GM21786 (cell line): ENCODE data around the gene ANKS1B.
"Not testable (repeated sequence)": the region's sequence is repeated elsewhere in the genome, so short reads cannot be mapped to it uniquely, and the experiment has no call there.

ENCODE experiments used
- ATAC-seq: cut with Tn5 transposase; IDR thresholded peaks from one replicate; pipeline ENCODE4 v1.9.1; 2021; ENCODE audit not compliant: unreplicated experiment

The ANKS1B gene

DNA sequence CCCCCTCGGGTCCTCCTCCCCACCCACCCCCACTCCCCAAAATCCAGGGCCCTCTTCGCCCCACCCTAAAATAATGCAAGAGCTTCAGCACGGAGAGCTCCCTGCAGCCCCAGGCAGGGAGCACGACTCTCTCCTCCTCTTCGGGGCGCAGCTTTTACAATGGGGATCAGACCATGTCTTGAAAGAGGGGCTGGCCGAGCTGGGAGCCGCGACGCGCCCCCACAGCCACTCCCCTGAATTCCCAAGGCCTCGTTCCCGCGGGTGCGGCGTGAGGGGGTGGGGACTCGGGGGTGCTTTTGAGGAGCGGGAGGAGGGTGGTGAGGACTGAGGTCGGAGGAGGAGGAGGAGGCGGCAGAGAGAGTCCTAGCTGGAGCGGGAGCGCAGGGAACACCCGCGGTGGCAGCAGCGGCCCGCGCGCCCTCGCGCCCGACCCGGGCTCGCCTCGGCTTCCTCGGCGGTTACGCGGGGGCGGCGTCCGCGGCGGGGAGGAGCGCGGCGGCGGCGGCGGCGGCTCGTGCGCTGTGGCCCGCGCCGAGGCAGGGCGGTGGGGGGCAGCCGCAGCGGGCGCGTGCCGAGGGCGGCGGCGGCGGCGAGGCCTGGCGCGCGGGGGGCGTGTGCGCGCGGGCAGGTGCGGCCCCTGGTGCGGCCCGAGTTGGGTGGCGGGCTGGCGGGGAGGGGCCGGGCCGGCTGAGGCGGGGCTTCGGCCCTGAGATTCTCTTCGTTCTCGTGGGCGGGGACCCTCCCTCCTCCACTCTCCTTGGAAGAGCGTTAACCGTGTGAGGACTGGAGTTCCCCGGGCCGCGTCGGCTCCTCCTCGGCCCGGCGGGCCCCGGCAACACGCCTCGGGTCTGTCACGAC lies at the start of gene ANKS1B:
Gene ANKS1B, minus strand, starts transcription at position 666 of the 858 bp plus-strand sequence. CDS start 699 bp downstream, outside the sequence.
- peak; percentile 52 for ATAC-seq

DNA sequence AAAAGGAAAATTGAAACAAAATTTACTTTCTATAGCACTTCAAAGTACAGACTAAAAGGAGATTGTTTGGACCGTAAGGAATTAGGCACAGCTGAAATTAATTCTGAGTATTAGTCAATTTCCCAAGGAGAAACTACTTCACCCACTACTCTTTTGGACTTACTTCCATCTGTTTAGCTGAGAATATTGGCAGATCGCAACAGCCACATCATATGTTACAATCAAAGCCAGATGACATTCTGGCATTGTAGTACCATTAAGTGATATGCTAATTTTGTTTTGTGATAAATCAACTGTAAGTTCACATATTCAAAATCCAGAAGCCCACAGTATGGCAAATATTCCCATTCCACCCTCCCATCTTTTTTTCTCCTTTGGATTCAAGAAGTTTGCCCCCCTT lies 47.1 kb upstream of the ANKS1B start:
- ATAC-seq: no peak

DNA sequence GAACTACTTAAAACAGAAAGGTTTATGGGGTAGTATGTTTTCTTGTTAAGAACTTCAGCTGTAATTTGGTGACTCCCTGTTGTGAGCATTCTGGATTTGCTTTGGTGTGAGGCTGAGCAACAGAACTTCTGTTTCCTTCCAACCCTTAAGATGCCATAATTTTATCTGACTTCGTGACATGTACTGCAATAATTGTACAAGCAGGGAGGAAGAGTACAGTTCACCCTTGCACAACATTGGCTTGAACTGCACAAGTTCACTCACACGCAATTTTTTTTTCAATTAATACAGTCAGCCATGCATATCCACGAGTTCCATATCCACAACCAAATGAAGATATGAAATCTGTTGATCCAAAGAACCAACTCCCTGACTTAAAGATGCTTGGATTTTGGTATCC lies 42.9 kb upstream of the ANKS1B start:
- no peak for ATAC-seq

DNA sequence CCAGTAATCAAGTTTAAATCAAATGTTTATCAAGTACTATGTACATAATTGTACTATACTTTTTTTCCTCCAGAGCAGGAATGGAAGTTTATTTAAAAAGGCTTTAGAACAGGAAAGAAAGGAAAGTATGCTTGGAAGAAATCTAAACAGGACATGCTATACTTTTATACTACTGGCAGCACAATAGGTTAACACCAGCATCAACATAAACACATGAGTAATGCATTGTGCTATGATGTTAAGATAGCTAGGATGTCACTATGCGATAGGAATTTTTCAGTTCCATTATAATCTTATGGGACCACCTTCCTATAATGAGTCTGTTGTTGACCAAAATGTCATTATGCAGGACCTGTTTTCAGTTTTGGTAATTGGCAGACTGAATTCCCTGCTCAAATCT lies 41.5 kb upstream of the ANKS1B start:
- ATAC-seq: no peak

DNA sequence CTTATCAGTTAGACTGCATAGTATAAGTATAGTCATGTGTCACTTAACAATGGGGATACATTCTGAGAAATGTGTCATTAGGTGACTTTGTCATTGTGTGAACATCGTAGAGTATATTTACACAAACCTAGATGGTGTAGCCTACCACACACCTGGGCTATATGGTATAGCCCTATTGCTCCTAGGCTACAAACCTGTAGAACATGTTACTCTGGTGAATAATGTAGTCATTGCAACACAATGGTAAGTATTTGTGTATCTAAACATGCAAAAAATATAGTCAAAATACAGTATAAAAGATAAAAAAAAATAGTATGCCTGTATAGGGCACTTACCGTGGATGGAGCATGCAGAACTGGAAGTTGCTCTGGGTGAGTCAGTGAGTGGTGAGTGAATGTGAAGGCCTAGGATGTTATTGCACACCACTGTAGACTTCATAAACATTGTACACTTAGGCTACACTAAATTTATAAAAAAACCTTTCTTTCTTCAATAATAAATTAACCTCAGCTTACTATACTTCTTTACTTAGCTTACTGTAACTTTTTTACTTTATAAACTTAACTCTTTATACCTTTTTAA lies 40.3 kb upstream of the ANKS1B start:
- ATAC-seq: no peak

DNA sequence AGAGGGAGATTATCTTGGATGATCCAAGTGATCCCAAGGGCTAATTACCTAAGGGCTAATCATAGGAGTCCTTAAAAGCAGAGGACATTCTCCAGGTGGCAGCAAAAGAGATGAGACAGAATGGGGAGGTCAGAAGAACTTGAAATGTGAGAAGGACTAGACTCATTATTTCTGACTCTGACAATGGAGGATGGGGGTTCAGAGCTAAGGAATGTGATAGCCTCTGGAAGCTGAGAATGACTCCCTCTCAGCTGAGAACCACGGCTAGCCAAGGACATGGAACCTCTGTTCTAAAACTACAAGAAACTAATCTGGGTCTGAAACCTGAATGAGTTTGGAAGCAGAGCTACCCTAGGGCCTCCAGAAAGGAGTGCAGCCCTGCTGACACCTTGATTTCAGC lies 35.6 kb upstream of the ANKS1B start:
- no peak for ATAC-seq

DNA sequence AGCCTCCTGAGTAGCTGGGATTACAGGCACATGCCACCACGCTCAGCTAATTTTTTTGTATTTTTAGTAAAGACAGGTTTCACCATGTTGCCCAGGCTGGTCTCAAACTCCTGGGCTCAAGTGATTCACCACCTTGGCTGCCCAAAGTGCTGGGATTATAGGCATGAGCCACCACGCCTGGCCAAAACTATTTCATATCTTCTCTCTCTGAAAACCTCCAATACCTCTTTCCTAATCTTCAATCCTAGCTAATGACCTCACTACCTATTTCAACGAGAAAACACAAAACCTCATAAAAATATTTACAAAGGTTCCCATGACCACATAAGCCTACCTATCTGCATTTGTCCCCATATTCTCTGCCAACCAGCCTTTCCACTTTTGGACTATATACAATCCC lies 32.3 kb upstream of the ANKS1B start:
- no peak for ATAC-seq

DNA sequence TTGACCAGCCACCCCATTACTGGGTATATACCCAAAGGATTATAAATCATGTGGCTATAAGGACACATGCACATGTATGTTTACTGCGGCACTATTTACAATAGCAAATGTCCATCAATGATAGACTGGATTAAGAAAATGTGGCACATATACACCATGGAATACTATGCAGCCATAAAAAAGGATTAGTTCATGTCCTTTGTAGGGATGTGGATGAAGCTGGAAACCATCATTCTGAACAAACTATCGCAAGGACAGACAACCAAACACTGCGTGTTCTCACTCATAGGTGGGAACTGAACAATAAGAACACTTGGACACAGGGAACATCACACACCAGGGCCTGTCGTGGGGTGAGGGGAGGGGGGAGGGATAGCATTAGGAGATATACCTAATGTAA lies 31.6 kb upstream of the ANKS1B start:
- not testable (repeated sequence) for ATAC-seq

- ATAC-seq: not testable (repeated sequence)
These were observed 21.1 kb upstream of the ANKS1B start for GRCh38 chr12:100005846-100006245.

- no peak for ATAC-seq
These were observed 13.1 kb upstream of the ANKS1B start for GRCh38 chr12:99997806-99998205.

GRCh38 chr12:99996095-99996494 lies 11.4 kb upstream of the ANKS1B start:
- no peak for ATAC-seq

GRCh38 chr12:99985631-99986030 lies 895 bp upstream of the ANKS1B start:
- no peak for ATAC-seq

- peak; percentile 46 for ATAC-seq
These were observed 414 bp upstream of the ANKS1B start for GRCh38 chr12:99985129-99985570.

DNA sequence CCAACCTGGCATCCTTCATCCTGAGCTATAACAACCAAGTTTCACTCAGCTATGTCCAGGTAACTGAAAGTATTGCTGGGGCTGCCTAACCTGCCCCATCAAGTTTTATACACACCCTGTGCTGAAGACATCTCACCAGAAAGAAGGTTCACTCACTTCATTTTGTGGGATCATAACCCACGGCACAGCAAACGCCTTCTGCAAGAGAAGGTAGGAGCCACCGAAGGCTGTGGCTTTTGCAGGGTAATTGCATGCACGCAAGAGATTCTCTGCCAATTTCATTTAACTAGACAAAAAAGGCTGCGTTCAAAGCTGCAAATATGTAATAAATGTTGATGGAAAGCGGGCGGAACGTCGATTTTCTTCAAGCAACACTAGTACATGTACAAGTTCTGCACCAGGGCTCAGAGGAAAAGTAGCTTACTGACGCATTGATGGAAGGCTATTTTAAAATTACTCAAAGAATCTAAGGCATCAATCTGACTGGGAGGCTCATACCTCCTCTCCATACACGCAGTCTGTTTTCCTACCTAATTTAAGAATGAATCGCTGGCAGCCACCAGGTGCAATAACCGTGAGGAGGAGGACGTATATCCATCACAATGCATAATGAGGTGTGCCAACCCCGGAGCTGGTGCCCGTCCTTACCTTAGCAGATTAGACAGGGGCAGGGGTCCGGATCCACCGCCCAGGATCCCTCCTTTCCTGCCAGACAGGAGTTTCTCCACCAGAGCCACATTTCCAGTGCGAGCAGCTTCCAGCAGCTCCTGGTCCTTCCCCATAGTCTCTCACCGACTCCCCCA lies 1.1 kb downstream of the ANKS1B start:
- ATAC-seq: no peak

DNA sequence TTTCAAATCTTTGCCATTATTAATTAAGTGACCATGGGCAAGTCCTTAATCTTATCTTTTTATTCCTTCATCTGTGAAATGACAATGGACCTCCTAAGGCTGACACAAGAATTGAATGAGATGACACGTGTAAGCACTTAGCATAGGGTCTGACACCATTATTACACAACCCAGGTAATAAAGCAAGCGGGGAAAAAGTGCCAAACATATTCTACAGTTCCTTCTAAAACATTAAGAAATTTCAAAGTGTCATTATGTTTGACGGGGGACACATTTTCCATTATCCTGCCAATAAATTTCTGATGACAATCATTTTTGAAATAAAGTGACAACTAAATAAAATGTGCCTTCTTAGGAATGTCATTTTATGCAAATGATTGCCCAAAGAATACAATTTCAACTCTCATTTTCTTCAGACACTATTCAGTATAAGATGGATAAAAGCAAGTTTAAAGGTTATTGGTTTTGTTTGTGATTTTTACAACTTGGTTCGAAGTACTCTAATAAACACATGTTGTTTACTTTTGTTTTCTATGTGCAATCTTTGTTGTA lies 3.0 kb downstream of the ANKS1B start:
- no peak for ATAC-seq

- no peak for ATAC-seq
These were observed 5.3 kb downstream of the ANKS1B start for GRCh38 chr12:99979471-99979870.

DNA sequence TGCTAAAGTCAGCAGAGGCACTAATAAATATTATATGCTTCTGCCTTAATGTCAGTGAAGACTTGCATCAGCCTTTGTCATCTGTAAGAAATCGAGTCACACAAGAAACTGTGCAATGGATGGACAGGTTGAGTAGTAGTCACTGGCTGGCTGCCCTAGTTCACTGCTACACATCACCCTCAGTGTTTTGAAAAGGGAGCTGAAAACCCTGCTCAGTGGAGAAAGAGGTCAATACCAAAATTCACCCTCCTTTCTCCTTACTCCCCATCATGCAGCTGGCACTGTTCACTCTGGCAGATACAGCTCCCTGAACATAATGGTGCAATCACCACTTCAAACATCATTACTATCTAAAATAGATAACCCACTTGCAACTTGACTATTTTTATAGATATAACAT lies 6.6 kb downstream of the ANKS1B start:
- ATAC-seq: no peak

DNA sequence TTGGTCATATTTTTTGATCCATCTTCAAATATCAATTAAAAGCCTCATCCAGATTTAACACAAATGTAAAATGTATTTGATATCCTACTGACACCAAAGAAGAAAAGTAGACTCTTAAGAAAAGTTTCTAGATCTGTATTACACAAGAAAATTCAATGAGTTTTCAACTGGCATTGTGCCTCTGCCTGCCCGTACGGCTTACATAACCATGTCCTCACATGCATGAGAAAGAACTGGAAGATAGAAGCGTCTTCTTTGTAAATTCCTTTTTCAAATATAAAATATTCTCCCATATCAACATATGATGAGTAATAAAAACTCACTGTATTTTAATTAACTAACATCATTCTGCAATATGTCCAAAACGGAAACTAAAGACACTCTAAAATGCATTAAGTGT lies 7.2 kb downstream of the ANKS1B start:
- ATAC-seq: no peak

DNA sequence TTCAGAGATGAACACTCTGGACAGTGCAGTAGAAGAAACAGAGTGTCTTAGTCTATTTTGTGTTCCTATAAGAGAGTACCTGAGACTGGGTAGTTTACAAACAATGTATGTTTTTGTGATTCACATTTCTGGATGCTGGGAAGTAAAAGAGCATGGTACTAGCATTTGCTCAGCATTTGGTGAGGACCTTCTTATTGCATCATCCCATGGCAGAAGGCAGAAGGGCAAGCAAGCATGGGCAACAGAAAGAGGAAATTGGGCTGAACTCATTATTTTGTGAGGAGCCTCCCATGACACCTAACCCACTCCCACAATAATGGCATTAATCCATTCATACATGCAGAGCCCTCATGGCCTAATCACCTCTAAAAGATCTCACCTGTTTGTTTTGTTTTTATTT lies 8.0 kb downstream of the ANKS1B start:
- no peak for ATAC-seq

- no peak for ATAC-seq
These were observed 9.4 kb downstream of the ANKS1B start for GRCh38 chr12:99975321-99975720.

GRCh38 chr12:99974146-99974545 lies 10.6 kb downstream of the ANKS1B start:
- ATAC-seq: no peak
